Duodenal mucosa (tissue), 2 donors: Measurements from ENCODE around the gene PDCL2.
"Not testable (repeated sequence)": the region's sequence is repeated elsewhere in the genome, so short reads cannot be mapped to it uniquely, and the experiment has no call there.

Source experiments
- H3K27ac ChIP-seq: one replicate; pipeline ENCODE4 v1.7.0; 2013; ENCODE audit warnings: low read depth, low read length
- H3K27me3 ChIP-seq, 2 donors: one replicate each; pipeline ENCODE4 v1.7.0; 2013; ENCODE audit warnings: low read length in 2 of 2, control low read depth in 1 of 2; ENCODE audit not compliant: insufficient read depth in 2 of 2, control insufficient read depth in 1 of 2
- H3K36me3 ChIP-seq, 2 donors: one replicate each; pipeline ENCODE4 v1.7.0; 2013; ENCODE audit warnings: low read length in 2 of 2, control low read depth in 1 of 2; ENCODE audit not compliant: insufficient read depth in 2 of 2, control insufficient read depth in 1 of 2
- H3K4me1 ChIP-seq, 2 donors: one replicate each; pipeline ENCODE4 v1.7.0; 2013; ENCODE audit warnings: low read length in 2 of 2, control low read depth in 1 of 2; ENCODE audit not compliant: insufficient read depth in 2 of 2, control insufficient read depth in 1 of 2
- H3K4me3 ChIP-seq, 2 donors: one replicate each; pipeline ENCODE4 v1.7.0; 2013; ENCODE audit warnings: low read length in 2 of 2, low read depth in 1 of 2
- H3K9ac ChIP-seq, 2 donors: one replicate each; pipeline ENCODE4 v1.7.0; 2013; ENCODE audit warnings: low read length in 2 of 2, low read depth in 1 of 2
- H3K9me3 ChIP-seq, 2 donors: one replicate each; pipeline ENCODE4 v1.7.0; 2013; ENCODE audit warnings: low read length in 2 of 2, control low read depth in 1 of 2; ENCODE audit not compliant: control insufficient read depth in 1 of 2

The PDCL2 gene

GRCh38 chr4:55560096-55560495, 31.9 kb downstream of the PDCL2 start:
- Histone ChIP-seq H3K36me3 (no peaks in the 10 kb centered on the region), H3K27me3 (no peaks in the 10 kb centered on the region), H3K4me1 (no peaks in the 10 kb centered on the region), H3K9me3 (no peaks in the 10 kb centered on the region), H3K27ac (no peak overlapping the region), H3K9ac (no peak overlapping the region), H3K4me3 (no peak overlapping the region)

DNA sequence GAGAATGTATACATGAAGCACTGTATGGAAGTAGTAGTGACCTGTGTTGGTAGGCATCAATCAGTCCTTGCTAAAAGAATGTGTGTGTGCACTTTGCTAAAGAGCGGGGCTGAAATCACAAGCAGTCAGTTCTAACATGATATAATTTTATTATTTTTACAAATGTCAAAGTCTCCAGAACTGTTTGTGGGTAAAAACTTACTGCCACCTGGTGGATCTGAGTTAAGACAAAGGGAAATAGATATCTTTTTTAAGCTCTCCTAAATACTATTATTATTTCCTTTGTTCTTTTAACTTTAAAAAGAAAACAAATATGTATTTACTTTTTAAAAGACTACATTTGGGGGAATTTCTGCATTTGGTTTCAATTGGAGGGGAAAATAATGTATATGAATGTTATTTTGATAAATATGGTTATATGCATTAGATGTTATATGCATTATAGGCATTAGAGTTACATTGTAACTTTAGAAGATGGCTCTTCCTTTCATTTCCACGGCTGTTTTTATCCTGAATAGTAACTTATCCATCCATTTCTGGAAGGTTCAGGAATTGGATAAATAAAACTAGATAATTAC, 37.5 kb downstream of the PDCL2 start:
- no peak overlapping the region for H3K27ac ChIP-seq
- H3K4me3 ChIP-seq = no peak overlapping the region
- H3K9me3 ChIP-seq = no peaks in the 10 kb centered on the region
- no peak overlapping the region for H3K9ac ChIP-seq
- H3K4me1 ChIP-seq = no peaks in the 10 kb centered on the region
- H3K36me3 ChIP-seq = no peaks in the 10 kb centered on the region
- H3K27me3 ChIP-seq = no peaks in the 10 kb centered on the region

GRCh38 chr4:55553441-55554201, 38.4 kb downstream of the PDCL2 start:
- Histone ChIP-seq H3K27ac (no peak overlapping the region), H3K27me3 (no peaks in the 10 kb centered on the region), H3K9ac (no peak overlapping the region), H3K36me3 (no peaks in the 10 kb centered on the region), H3K9me3 (no peaks in the 10 kb centered on the region), H3K4me1 (peaks cover 0 to 1% of the 10 kb centered on the region in 2 donors), H3K4me3 (peak overlapping the region; percentile 50 to 55)

DNA sequence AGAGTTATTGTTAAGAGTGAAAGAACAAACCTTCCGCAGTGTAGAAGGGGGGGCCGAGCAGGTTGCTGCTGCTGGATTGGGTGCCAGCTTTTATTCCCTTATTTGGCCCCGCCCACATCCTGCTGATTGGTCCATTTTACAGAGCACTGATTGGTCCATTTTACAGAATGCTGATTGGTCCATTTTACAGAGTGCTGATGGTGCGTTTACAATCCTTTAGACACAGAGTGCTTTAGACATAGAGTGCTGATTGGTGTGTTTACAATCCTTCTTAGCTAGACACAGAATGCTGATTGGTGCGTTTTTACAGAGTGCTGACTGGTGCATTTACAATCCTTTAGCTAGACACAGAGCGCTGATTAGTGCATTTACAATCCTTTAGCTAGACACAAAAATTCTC, 40.1 kb downstream of the PDCL2 start:
- not testable (repeated sequence) for H3K4me3 ChIP-seq, H3K36me3 ChIP-seq, H3K27ac ChIP-seq, H3K27me3 ChIP-seq, H3K9ac ChIP-seq, H3K9me3 ChIP-seq
- H3K4me1 ChIP-seq = peaks cover 7 to 15% of the 10 kb centered on the region in 2 donors

GRCh38 chr4:55549888-55550287, 42.2 kb downstream of the PDCL2 start:
- Histone ChIP-seq H3K4me1 (peaks cover 7 to 15% of the 10 kb centered on the region in 2 donors), H3K27me3 (no peaks in the 10 kb centered on the region), H3K9ac (no peak overlapping the region), H3K9me3 (no peaks in the 10 kb centered on the region), H3K4me3 (no peak overlapping the region), H3K27ac (no peak overlapping the region), H3K36me3 (no peaks in the 10 kb centered on the region)

- peak overlapping the region; percentile 87 for H3K27ac ChIP-seq
- peak overlapping the region in 1 of 2 donors; percentile 94 for H3K4me3 ChIP-seq
- no peaks in the 10 kb centered on the region for H3K27me3 ChIP-seq
- no peaks in the 10 kb centered on the region for H3K36me3 ChIP-seq
- peaks cover 7 to 22% of the 10 kb centered on the region in 2 donors for H3K4me1 ChIP-seq
- H3K9me3 ChIP-seq = no peaks in the 10 kb centered on the region
- peak overlapping the region in 1 of 2 donors; percentile 55 for H3K9ac ChIP-seq
Measured at GRCh38 chr4:55547918-55548317, 44.1 kb downstream of the PDCL2 start.

GRCh38 chr4:55547466-55547770, 44.6 kb downstream of the PDCL2 start:
- H3K4me3 ChIP-seq = peak overlapping the region; percentile 88 to 94
- peak overlapping the region; percentile 87 for H3K27ac ChIP-seq
- H3K9me3 ChIP-seq = no peaks in the 10 kb centered on the region

DNA sequence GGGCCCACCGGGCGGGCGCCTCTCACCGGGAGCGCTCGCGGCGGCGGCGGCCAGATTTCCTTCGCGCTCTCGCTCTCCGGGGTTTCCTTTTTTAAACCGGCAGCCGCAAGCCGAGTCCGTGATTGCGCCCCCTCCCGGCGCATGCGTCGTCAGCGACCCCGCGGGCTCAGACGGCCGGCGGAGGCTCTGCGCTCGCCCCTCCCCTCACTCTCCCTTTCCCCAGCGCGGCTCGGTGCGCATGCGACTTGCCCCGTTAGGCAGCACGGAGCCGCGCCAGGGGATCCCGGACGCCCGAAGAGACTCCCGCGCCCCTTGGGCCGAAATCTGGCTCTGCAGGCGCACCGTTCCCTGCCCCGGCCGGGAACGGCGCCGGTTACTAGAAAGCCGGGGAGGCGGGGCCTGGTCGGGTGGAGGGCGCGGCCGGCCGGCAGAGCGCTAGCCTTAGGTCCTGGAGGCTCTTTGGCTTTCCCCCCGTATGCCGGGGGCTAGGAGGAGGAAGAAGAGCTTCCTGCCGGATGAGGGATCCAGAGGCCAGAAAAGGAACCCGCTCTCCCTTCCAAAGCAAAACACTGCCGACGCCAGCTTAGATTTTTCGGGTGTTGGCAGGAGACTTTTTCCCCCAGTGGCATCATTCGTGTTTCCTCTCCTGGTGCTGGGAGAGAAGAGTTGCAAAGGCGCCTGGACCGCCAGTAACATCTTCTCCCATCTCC, 45.1 kb downstream of the PDCL2 start, which contains the start of gene CLOCK:
TSS of gene CLOCK (minus strand) at position 154 of the 710 bp plus-strand sequence. CDS start 64,124 bp downstream, outside the sequence.
- H3K4me1 ChIP-seq = peaks cover 7 to 22% of the 10 kb centered on the region in 2 donors
- peak within 1 kb of the TSS; percentile 90 for H3K27ac ChIP-seq
- H3K9ac ChIP-seq = peak within 1 kb of the TSS; percentile 64 to 79
- H3K36me3 ChIP-seq = no peaks in the 10 kb centered on the region
- peak within 1 kb of the TSS; percentile 88 to 94 for H3K4me3 ChIP-seq
- H3K9me3 ChIP-seq = no peaks in the 10 kb centered on the region
- H3K27me3 ChIP-seq = no peaks in the 10 kb centered on the region

More at GRCh38 chr4:55547466-55547770, 44.6 kb downstream of the PDCL2 start:
- H3K36me3 ChIP-seq = no peaks in the 10 kb centered on the region
- H3K4me1 ChIP-seq = peaks cover 7 to 22% of the 10 kb centered on the region in 2 donors
- H3K9ac ChIP-seq = peak overlapping the region; percentile 55 to 79
- no peaks in the 10 kb centered on the region for H3K27me3 ChIP-seq

GRCh38 chr4:55546506-55546755, 45.6 kb downstream of the PDCL2 start:
- no peaks in the 10 kb centered on the region for H3K27me3 ChIP-seq
- H3K36me3 ChIP-seq = no peaks in the 10 kb centered on the region
- H3K4me3 ChIP-seq = peak overlapping the region; percentile 88 to 94
- peak overlapping the region; percentile 90 for H3K27ac ChIP-seq
- no peaks in the 10 kb centered on the region for H3K9me3 ChIP-seq
- H3K4me1 ChIP-seq = peaks cover 7 to 25% of the 10 kb centered on the region in 2 donors
- H3K9ac ChIP-seq = peak overlapping the region; percentile 55 to 79
